Breast epithelium (tissue), 3 donors: ENCODE results near the gene SEC24B.

Experiments used
- POLR2A ChIP-seq: fragments of 450-650 bp; IDR thresholded peaks from one replicate; pipeline ENCODE4 v1.6.1; 2016; ENCODE audit warnings: antibody characterized with exemption, mild to moderate bottlenecking, moderate library complexity
- POLR2AphosphoS5 ChIP-seq, 3 donors: sonication (generic); formaldehyde crosslinking; IDR thresholded peaks; one replicate each; pipeline ENCODE4 v1.6.1; 2017; ENCODE audit warnings: antibody characterized with exemption in 3 of 3
- TF ChIP-seq, protein P1 (sequence below), 3 donors: fragments of 450-650 bp; IDR thresholded peaks; one replicate each; pipeline ENCODE4 v1.5.1; 2016 to 2017; ENCODE audit warnings: antibody characterized with exemption in 3 of 3, mild to moderate bottlenecking in 3 of 3, moderate library complexity in 3 of 3

DNA sequence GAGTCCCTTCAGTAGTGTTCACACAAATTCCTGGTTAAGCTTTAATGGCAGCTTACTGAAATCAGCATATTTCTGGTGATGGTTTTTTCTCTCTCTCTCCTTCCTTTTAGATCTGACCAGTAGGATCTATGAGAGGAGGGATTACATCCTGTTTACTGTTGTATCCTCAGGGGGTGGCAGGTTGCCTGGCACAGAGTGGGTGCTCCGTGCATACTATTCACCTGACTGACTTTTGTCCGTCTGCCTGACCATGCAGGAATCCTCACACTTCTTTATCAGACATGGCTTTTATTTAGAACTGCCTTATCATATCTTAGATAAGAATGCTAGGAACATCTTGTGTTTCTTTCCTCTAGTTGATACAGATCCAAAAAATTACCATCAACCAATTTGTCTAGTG lies 156.0 kb downstream of the SEC24B start:
- TF ChIP-seq, protein P1, sequence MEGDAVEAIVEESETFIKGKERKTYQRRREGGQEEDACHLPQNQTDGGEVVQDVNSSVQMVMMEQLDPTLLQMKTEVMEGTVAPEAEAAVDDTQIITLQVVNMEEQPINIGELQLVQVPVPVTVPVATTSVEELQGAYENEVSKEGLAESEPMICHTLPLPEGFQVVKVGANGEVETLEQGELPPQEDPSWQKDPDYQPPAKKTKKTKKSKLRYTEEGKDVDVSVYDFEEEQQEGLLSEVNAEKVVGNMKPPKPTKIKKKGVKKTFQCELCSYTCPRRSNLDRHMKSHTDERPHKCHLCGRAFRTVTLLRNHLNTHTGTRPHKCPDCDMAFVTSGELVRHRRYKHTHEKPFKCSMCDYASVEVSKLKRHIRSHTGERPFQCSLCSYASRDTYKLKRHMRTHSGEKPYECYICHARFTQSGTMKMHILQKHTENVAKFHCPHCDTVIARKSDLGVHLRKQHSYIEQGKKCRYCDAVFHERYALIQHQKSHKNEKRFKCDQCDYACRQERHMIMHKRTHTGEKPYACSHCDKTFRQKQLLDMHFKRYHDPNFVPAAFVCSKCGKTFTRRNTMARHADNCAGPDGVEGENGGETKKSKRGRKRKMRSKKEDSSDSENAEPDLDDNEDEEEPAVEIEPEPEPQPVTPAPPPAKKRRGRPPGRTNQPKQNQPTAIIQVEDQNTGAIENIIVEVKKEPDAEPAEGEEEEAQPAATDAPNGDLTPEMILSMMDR (IDR thresholded peaks at IDR 0.05): no peak
- TF ChIP-seq POLR2A: no peak
- no peak for TF ChIP-seq POLR2AphosphoS5 (IDR thresholded peaks at IDR 0.05)
